ENCODE results near the gene PLGRKT. TPM values are rescaled to one million over a fixed set of nuclear protein-coding genes. Genes with fewer than 3 reads are reported as not detected.
"Not testable (repeated sequence)": the region's sequence is repeated elsewhere in the genome, so short reads cannot be mapped to it uniquely, and the experiment has no call there.

Gene PLGRKT
- total RNA-seq, 2 donors from 2014 or later, result 3.3 to 7.8 TPM

GRCh38 chr9:5466766-5467165, 29.0 kb upstream of the PLGRKT start:
- no peak for DNase-seq
- ATAC-seq, result no peak
- Histone ChIP-seq H3K27me3 (no peaks in the 10 kb centered on the region), H3K4me1 (no peaks in the 10 kb centered on the region), H3K4me3 (no peak overlapping the region), H3K27ac (no peak overlapping the region), H3K9me3 (no peaks in the 10 kb centered on the region), H3K36me3 (replicated peaks in 1 of 2; ENCODE audit: insufficient read depth in 1 of 2, low read depth in 2 of 2) (peaks cover 0 to 12% of the 10 kb centered on the region in 2 donors)
- TF ChIP-seq, protein P1, sequence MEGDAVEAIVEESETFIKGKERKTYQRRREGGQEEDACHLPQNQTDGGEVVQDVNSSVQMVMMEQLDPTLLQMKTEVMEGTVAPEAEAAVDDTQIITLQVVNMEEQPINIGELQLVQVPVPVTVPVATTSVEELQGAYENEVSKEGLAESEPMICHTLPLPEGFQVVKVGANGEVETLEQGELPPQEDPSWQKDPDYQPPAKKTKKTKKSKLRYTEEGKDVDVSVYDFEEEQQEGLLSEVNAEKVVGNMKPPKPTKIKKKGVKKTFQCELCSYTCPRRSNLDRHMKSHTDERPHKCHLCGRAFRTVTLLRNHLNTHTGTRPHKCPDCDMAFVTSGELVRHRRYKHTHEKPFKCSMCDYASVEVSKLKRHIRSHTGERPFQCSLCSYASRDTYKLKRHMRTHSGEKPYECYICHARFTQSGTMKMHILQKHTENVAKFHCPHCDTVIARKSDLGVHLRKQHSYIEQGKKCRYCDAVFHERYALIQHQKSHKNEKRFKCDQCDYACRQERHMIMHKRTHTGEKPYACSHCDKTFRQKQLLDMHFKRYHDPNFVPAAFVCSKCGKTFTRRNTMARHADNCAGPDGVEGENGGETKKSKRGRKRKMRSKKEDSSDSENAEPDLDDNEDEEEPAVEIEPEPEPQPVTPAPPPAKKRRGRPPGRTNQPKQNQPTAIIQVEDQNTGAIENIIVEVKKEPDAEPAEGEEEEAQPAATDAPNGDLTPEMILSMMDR (IDR thresholded peaks at IDR 0.05), result no peak
- no peak for TF ChIP-seq POLR2A (IDR thresholded peaks at IDR 0.05)
- intact Hi-C loops (cut with DNase I), result no loop called here
- WGBS, 2 donors, result 78 to 82% methylated on average over 2 of the region's 2 CpGs

GRCh38 chr9:5466005-5466404, 28.3 kb upstream of the PLGRKT start:
- intact Hi-C loops (cut with DNase I), result no loop called here
- peaks cover 0 to 12% of the 10 kb centered on the region in 2 donors for H3K36me3 ChIP-seq (replicated peaks in 1 of 2; ENCODE audit: insufficient read depth in 1 of 2, low read depth in 2 of 2)
- no peak overlapping the region for H3K27ac ChIP-seq
- TF ChIP-seq, protein P1 (IDR thresholded peaks at IDR 0.05), result no peak
- no peak for TF ChIP-seq POLR2A (IDR thresholded peaks at IDR 0.05)
- H3K4me3 ChIP-seq, result no peak overlapping the region
- H3K27me3 ChIP-seq, result no peaks in the 10 kb centered on the region
- no peak for DNase-seq
- 50 to 66% methylated on average over 1 of the region's 1 CpG for WGBS, 2 donors
- H3K9me3 ChIP-seq, result no peaks in the 10 kb centered on the region
- no peaks in the 10 kb centered on the region for H3K4me1 ChIP-seq
- ATAC-seq, result no peak

DNA sequence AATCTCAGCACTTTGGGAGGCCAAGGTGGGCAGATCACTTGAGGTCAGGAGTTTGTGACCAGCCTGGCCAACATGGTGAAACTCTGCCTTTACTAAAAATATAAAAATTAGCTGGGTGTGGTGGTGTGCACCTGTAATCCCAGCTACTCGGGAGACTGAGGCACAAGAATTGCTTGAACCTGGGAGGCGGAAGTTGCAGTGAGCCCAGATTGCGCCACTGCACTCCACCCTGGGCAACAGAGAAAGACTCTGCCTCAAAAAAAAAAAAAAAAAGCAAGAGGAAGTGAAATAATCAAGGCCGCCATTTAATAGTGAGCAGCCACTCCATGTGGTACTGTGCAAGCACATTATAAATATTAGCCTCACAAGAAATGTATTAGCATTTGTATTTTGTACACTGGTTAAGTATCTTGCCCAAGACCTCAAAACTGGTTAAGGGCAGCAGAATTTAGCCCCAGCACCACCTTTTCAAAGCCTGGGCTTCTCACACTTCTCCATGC, 27.2 kb upstream of the PLGRKT start:
- H3K4me1 ChIP-seq; DNase-seq; ATAC-seq; H3K4me3 ChIP-seq; H3K27ac ChIP-seq; H3K27me3 ChIP-seq; intact Hi-C loops (cut with DNase I); H3K9me3 ChIP-seq: not testable (repeated sequence)
- H3K36me3 ChIP-seq (replicated peaks in 1 of 2; ENCODE audit: insufficient read depth in 1 of 2, low read depth in 2 of 2), result peaks cover 0 to 12% of the 10 kb centered on the region in 2 donors
- WGBS, 2 donors, result 83 to 93% methylated on average over 4 of the region's 4 CpGs

GRCh38 chr9:5460157-5460556, 22.4 kb upstream of the PLGRKT start:
- intact Hi-C loops (cut with DNase I), result no loop called here
- H3K4me1 ChIP-seq, result no peaks in the 10 kb centered on the region
- peaks cover 0 to 14% of the 10 kb centered on the region in 2 donors for H3K36me3 ChIP-seq (replicated peaks in 1 of 2; ENCODE audit: insufficient read depth in 1 of 2, low read depth in 2 of 2)
- TF ChIP-seq POLR2A (IDR thresholded peaks at IDR 0.05), result no peak
- TF ChIP-seq, protein P1 (IDR thresholded peaks at IDR 0.05), result no peak
- no peak overlapping the region for H3K27ac ChIP-seq
- 75 to 92% methylated on average over 1 of the region's 1 CpG for WGBS, 2 donors
- no peaks in the 10 kb centered on the region for H3K9me3 ChIP-seq
- ATAC-seq, result no peak
- no peak overlapping the region for H3K4me3 ChIP-seq
- H3K27me3 ChIP-seq, result no peaks in the 10 kb centered on the region
- no peak for DNase-seq

- intact Hi-C loops (cut with DNase I), result no loop called here
- H3K9me3 ChIP-seq, result no peaks in the 10 kb centered on the region
- H3K27ac ChIP-seq, result no peak overlapping the region
- H3K36me3 ChIP-seq (replicated peaks in 1 of 2; ENCODE audit: insufficient read depth in 1 of 2, low read depth in 2 of 2), result peaks cover 0 to 14% of the 10 kb centered on the region in 2 donors
- ATAC-seq, result no peak
- no peak overlapping the region for H3K4me3 ChIP-seq
- no peaks in the 10 kb centered on the region for H3K4me1 ChIP-seq
- WGBS, 2 donors, result 67 to 80% methylated on average over 4 of the region's 4 CpGs
- no peak for DNase-seq
- H3K27me3 ChIP-seq, result no peaks in the 10 kb centered on the region
- TF ChIP-seq POLR2A (IDR thresholded peaks at IDR 0.05), result no peak
- TF ChIP-seq, protein P1 (IDR thresholded peaks at IDR 0.05), result no peak
Measured at GRCh38 chr9:5459289-5459829, 21.6 kb upstream of the PLGRKT start.

All from body of pancreas (tissue), 4 donors.